ENCODE measurements around the gene ST6GALNAC2.
"Not testable (repeated sequence)": the region's sequence is repeated elsewhere in the genome, so short reads cannot be mapped to it uniquely, and the experiment has no call there.

Gene ST6GALNAC2

DNA sequence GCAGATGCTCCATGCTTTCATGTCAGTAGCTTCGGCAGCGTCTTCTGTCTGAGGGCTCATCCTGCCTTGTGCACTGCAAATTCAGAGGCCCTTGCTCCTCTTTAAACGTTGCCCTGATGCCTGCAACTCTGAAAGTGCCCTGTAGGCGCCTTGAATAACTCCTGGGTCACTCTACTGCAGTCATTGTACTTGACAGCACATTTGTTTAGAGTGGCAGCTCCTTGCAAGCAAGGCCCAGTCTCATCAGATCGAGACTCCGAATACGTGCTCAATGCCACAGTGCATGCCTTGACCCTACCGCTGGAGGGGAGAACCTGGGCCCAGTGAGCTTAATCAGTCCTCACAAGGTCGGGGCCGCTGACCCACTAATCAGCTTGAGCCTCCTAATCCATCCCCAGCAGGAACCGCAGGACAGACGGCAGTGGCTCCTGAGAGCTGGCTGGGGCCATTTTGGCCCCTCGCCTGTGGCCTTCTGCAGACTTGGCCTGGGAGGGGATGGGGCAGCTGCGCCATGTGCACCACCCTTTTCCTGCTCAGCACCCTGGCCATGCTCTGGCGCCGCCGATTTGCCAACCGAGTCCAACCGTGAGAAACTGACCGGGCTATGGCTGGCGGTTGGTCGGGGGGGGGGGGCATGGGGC is 45.9 kb downstream of the ST6GALNAC2 start, which contains the start of gene PRCD:
TSS of gene PRCD (plus strand) at position 414 of the 641 bp plus-strand sequence. CDS start at position 512, 98 bp downstream.
- DNase-seq (ENCODE audit: low spot score), result no peak

DNA sequence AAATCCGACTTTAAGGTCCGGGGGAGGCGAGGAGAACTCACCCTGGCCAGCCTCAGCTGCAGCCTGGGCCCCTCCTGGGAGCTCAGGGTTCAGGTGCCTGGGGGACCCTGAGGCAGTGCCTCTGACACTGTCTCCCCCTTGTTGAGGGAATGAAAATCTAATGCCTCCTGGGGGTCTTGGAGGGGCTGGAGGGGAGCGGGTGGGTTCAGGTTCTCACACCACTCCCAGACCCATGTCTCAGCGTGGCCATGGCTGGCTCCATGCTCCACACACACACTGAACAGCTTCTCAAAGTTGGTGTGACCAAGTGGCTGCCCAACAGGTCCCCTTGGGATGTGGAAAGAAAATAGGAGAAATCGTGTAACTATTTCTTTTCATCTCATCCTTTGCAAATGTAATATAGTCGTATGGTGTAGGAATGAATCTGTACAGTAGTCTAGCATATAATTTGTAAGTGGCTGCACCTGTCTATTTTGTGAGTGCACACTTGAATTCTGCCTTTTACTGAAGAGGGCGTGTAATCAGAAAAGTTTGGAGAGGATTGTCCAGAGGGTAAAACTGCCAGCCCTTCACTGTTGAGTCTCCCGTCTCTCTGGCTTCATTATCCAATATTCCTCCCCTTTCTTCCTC is 46.6 kb downstream of the ST6GALNAC2 start:
- no peak for DNase-seq (ENCODE audit: low spot score)

DNA sequence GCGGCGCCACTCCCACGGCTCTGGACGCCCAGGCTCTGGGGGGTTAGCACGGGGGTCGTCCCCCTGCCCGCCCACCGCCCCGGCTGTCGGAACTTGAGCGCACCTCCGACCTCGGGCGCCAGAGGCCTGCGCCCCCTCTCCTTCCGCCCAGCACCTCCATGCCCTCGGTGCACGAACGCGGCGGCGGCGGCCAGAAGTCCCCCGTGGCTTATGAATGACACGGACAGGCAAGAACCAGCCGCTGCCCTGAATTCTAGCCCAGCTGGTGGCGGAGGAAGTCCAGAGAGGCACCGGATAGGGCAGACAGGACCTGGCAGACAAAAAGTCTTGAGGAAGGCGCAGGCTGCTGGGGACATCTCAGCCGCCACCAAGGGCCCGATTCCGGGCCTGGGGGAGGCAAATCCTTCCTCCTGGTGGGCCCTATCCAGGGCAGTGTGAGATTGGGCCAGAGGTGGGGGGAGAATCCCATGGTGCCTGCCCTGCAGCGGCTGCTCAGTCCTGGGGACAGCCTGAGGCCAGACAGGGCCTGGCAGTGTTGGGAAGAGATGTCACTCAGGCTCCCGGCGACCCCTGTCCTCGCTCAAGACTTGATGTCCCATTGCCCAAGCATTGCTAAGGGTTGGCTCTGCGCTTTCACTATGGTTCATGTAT is 47.3 kb downstream of the ST6GALNAC2 start:
- DNase-seq (ENCODE audit: low spot score), result no peak

DNA sequence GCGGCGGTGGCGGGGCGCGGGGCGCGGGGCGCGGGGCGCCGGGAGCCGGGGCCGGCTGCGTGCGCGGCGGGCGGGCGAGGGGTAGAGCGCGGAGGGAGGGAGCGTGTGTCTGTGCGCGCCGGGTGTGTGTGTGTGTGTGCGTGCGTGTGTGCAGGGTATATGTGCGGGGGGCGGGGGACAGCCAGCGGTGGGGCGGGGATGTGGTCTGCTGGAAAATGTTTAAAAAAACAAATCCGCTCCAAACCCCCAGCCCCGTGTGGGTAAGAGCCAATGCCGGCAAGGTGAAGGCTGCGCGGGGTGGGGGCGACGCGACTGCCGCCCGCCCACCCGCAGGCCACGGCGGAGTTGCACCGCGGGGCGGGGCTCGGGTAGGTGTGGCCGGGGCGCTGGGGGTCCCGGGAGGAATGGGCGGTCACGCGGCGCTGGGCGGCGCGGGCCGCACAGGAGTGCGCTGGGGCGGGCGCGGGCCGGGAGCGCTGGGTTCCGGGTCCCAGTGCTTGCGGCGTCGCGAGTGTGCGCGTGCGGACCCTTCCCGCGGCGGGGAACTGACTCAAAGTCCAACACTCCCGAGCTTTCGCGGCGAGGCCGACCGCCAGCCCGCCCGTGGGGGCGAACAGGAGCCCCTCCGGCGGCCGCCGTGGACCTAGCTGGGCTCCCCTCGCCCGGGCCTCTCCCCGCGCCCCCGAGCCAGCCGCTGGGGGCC is 47.9 kb downstream of the ST6GALNAC2 start, which contains the start of gene CYGB:
TSS of gene CYGB (minus strand) at position 132 of the 703 bp plus-strand sequence. CDS start 167 bp downstream, outside the sequence.
- DNase-seq (ENCODE audit: low spot score), result no peak

DNA sequence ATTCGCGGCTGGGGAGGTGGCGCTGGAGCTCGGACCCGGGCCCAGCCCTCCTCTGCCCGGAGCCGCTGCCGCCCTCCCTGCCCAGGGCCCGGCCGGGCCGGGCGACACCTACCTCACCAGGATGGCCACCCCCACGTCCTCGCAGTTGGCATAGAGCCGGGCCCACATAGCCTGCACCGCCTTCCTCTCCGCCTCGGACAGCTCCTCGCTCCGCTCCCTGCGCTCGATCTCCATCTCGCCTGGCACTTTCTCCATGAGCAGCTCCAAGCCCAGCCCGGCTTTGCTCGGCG is 48.4 kb downstream of the ST6GALNAC2 start:
- DNase-seq (ENCODE audit: low spot score), result no peak

DNA sequence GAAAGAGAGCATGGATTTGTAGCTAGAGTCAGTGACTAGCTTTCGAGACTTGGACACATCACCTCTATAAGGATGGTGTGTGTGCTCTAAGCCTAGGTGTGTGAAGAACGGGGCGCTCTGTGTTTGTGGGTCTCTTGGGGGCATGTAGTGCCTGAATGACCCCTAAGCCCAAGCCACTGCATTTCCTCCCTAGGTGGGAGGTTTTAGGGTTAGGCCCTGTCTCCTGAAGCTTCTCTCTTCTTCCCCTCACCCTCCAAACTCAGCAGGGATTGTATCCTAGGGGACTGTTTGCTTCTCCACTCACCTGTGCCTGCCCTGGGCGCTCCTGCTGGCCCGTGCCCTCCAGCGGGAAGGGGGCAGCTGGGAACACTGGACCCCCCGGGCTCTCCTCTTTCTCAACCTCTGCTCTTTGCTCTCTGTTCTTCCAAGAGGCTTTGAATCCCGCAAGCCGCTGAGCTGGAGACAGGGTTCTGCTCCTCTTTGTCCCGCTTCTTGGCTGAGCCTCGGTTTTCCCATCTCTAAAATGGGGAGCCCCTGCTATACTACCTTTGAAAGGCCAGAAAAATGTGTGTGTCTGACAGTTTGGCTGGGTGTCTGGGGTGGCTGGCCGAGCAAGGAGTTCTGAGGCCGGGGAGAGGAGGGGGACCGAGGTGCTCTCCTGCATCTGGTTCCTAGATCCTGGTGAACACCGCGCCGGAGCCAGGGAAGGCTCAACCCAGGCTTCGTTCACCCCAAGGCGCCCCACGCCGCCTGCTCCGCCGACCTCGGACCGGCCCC is 49.0 kb downstream of the ST6GALNAC2 start:
- no peak for DNase-seq (ENCODE audit: low spot score)

DNA sequence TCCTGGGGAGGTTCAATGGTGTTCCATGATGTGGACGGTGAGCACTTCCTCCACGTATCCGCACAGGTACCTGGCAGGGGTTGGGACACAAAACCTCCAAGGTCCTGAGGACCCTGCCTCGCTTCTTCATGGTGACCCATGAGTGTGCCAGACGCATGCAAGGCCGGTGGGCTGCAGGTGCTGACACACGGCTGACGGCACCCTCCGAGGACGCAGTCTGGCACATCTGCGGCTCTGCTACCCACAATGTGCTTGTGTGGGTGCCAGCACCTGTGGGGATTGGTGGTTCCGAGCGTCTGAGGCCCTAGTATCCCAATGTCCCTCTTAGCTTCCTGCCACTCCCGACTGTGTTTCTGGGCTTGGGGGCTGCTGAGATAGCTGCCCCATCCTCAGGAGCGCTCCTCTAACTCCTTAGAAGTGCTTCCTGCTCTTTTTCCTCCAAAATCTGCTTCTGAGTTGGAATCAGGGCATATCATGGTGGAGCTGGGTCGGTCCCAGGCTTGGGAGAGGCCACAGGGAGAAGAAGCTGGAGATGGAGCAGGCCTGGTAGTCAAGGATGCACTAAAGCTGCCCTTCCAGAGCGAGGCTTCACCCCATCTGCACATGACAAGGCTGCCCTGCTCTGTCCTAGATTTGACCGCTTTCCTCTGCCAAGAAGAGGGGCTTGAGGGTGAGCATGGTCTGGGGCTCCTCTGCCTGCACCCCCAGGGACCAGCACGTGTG is 49.7 kb downstream of the ST6GALNAC2 start:
- no peak for DNase-seq (ENCODE audit: low spot score)

DNA sequence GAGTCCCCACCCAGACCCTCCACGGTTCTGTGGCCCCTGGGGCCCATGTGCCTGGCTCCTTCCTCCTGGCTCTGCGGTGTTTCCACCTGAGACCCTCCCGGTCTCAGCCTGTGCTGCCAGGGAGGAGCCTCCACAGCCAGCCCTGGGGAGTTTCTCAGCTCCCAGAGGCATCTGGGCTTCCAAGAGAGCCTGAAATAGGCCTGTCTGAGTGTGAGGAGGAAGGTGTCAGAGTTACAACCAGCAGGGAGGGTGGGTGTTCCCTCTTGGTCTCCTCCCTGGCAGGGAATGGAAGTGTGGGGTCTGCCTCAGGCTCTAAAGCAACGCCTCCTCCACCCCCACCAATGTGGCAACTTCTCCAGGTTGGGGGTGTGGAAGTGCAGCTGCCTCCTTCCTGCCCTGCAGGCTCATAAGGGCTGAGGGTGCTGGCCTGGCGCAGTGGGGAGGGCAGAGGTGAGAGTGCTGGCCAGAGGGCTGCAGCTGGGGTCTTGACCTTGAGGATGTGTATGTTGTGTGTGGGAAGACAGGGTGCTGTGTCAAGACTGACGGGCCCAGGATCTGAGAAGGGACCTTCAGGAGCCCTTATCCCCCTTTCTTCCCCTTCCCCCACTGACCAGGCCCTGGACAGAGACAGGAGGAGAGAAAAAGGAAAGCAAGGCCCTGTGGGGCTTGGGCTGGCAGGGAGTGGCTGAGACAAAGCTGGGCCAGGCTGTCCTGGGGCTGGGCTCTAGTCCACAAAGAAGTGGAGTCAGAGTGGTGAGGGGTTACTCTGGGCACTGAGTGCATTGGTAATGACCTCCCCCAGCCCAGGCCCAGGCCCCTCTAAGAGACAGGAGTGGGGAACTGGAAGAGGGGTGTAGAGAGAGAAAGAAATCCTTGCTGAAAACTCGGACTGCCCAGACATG is 50.6 kb downstream of the ST6GALNAC2 start:
- no peak for DNase-seq (ENCODE audit: low spot score)

DNA sequence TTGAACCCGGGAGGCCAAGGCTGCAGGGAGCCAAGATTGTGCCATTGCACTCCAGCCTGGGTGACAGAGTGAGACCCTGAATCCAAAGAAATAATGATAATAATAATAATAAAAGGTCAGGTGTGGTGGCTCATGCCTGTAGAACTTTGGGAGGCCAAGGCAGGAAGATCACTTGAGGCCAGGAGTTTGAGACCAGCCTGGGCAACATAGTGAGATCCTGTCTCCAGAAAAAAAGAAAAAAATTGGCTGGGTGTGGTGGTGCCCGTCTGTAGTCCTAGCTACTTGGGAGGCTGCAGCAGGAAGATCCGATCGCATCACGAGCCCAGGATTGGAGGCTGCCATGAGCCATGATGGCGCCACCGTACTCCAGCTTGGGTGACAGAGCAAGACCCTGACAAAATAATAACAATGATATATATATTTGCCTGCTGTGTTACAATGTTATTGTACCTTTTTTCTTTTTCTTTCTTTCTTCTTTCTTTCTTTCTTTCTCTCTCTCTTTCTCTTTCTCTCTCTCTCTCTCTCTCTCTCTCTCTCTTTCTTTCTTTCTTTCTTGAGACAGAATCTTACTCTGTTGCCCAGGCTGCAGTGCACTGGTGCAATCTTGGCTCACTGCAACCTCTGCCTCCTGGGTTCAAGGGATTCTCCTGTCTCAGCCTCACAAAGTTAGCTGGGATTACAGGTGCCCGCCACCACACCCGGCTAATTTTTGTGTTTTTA is 51.9 kb downstream of the ST6GALNAC2 start:
- not testable (repeated sequence) for DNase-seq (ENCODE audit: low spot score)

DNA sequence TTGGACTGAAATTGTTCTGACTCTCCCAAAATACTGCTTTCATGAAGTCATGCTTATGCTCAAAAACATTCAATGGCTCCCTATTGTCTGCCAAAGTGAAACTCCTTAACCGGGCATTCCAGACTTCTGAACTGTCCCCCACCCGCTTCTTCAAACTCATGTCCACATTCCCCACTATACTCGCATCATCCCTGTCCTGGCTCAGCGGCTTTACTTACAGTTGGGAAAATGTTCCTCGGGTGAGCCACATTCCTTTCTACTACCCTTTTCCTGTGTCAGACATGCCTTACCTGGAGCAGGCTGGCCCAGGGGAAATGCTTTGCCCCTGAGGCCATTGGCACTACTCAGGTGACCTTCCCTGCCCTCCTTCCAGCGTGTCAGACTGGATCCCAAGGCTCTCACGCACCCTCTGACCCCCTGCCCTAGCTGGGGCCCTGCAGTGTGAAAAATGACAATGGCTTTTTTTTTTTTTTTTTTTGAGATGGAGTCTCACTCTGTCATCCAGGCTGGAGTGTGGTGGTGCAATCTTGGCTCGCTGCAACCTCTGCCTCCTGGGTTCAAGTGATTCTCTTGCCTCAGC is 53.5 kb downstream of the ST6GALNAC2 start:
- no peak for DNase-seq (ENCODE audit: low spot score)

DNA sequence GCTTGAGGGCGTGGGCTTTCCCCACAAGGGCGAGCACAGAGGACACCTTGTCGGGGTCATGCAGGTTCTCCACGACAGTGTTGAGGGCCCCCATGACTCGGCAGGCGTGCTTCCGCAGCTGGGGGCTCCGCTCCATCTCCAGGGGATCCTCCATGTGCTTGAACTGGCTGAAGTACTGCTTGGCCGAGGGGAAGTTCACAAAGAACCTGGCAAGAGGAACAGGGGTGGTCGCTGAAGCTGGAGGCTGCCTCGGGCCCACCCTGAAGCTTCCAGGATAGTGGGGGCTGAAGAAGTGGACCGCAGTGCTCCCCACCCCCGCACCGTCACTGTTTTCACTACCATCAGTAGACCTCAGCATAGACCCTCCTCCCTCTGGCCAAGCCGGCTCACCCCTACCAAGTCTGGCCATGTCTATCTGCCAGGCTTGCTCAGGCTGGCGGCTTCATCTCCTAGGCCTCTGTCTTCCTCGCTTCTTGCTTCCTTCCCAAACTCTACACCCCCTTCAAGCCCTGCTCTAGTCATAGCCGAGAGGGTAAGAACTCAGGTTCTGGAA is 54.1 kb downstream of the ST6GALNAC2 start:
- DNase-seq (ENCODE audit: low spot score), result no peak

DNA sequence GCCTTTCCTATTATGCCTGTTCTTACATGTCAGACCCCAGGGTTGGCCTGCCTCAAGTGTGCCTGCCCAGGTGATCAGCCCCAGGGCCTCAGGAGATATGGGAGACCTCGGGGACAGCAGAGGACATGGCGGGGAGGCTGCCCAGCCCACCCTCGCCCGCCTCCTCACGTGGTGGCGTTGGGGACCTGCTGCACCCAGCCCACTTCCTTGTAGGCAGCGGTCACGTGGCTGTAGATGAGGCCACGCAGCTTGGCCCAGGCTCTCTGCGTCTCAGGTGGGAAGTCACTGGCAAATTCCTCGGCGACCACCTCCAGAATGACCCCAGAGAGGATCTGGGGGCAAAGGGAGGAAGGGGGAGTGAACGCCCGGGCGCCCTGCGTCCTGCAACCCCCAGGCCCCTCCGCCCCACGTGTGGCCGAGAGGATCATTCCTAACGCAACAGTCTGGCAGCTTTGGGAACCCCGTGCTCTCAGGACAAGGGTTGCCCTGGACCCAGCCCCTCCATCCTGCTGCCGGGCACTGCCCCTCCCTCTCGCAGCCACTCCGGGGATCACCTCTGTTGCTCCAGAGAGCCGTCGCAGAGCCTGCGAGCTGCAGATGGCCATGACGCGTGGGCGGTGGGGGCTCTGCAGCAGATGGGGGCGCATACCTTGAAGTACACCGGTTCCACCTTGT is 54.7 kb downstream of the ST6GALNAC2 start:
- DNase-seq (ENCODE audit: low spot score), result no peak

DNA sequence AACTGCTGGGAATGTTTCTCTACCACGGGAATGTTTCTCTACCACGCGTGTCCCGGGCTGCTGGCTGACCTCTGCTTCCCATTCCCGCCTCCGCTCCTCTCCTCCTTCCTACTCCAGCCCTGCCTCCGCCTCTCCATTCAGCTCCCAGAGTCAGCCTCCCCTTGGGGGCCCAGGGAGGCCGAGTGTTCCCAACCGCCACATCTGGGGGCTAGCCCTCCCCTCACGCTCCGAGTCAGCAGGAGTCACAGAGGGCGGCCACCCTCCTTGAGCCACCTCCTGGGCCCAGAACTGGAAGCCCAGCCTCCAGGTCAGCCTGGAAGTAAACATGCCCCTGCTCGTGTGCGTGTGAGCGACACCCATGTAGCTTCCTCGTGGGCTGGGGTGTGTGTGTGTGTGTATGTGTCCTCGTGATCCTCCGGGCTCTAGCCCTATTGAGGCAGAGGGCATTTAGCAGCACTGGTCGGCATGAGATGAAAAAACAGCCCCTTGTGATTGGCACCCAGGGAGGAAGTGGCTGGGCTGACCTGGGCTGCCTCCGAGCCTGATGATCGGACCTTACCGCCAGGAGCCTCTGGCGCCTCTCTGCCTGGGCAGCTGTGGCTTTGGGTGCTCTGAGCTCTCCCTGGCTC is 55.5 kb downstream of the ST6GALNAC2 start:
- no peak for DNase-seq (ENCODE audit: low spot score)

DNA sequence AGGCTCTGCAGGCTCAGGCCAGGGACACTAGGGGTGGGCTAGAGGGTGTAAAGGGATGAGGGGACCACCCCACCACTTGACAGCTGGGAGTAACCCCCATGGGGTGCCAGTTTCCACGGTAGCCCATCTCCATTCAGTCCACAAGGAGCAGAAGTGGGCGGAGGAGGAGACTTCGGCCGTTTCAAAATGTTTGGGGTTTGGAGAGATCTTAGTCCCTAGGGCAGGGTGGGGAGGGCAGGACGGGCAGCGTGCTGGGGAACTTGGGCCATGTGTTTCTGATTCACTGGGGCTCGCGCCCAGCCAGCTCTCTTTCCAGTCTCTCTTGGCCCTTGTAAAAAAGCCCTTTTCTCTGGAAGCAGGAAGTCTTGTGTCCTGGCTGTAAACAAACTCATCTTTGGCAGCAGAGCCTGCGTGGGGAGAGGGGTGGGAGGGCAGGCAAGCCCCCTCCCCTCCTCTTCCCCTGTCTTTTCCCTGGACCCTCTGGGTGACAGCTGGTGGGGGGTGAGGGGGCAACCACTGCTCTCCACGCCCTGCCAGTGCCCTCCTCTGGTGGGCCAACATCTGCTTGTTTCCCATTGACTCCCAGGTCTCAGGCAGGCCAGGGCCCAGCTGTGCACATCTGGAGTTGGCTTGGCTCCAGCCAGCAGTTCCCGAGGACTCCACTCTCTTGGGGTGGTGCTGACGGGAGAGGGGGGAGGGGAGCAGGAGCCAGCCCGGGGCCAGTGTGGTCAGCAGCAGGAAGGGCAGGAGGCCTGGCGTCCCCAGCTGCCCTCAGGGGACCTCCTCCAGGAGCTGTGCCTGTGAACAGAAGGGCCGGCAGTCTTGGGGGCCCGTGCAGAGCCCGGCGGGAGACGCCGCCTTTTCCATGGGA is 56.2 kb downstream of the ST6GALNAC2 start:
- DNase-seq (ENCODE audit: low spot score), result no peak

DNA sequence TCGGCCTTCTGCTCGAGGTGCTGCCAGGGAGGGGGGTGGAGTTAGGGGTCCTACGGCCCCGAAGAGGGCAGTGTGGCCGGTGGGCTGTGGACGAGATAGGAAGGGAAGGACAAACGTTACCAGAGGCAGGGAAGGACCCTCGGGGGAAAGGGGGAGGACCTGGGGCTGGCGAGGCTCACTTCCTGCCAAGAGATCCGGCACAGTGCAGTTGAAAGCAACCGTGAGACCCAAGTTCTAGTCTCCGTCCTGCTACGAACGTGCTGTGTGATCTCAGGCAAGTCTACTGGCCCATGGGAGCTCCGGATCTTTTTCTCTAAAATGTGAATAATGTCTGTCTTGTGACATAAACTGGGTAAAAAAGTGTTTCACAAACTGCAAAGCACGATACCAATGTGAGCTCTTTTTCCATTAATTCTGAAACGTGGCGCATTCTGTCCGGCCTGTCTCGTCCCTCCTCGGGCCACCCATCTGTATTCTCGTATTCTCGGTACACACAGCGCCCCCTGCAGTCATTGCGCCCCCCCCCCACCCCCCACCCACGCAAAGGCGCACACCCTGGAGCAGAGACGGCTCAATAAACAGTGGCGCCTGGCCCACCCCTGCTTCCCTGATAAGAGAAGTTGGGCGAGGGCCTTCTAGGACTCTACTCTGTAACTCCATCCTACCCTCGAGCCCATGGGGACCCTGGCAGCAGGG is 57.0 kb downstream of the ST6GALNAC2 start:
- no peak for DNase-seq (ENCODE audit: low spot score)

DNA sequence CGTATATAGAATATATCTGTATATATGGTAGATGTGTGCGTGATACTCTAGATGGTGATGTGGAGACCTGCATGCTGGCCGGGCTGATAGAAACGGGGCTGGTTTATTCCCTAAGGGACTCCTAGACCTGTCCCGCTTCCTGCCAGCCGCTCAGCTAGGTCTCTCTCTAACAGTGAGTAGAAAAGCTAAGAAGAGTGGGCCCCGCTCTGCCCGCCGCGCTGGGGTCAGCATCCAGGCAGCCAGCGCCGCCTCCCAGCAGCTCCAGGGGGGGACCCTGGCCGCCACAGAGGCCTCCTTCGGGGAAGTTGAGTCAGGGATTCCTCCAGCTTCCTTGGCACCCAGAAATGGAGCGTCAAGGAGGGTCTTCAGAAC is 57.5 kb downstream of the ST6GALNAC2 start:
- no peak for DNase-seq (ENCODE audit: low spot score)
